Heart right ventricle (tissue), 16 donors: ENCODE measurements around the gene UNC93A. TPM values are rescaled to one million over a fixed set of nuclear protein-coding genes. Genes with fewer than 3 reads are reported as not detected.

ENCODE experiments used
- ATAC-seq, 8 donors: fragments of 200-7000 bp; cut with Tn5 transposase; one replicate each; pipeline ENCODE4 v1.9.1; 2020; ENCODE audit warnings: mild to moderate bottlenecking in 8 of 8, moderate library complexity in 8 of 8, moderate number of reproducible peaks in 1 of 8
- DNase-seq, 2 donors: peaks; one replicate each; pipeline ENCODE4 v3.0.0-alpha.2; 2020
- H3K27ac ChIP-seq, 10 donors: fragments of 200-600 bp; sonication (generic) in 2 of 10; one replicate each; pipeline versions ENCODE4 v1.5.0 to v1.8.0; 2020 to 2022; ENCODE audit warnings: mild to moderate bottlenecking in 3 of 10
- H3K27me3 ChIP-seq, 7 donors: fragments of 200-600 bp; one replicate each; pipeline ENCODE4 v1.8.0; 2021 to 2022; ENCODE audit warnings: mild to moderate bottlenecking in 2 of 7
- H3K36me3 ChIP-seq, 9 donors: fragments of 200-600 bp; sonication (generic) in 1 of 9; one replicate each; pipeline versions ENCODE4 v1.5.0 to v1.8.0; 2020 to 2022; ENCODE audit warnings: mild to moderate bottlenecking in 2 of 9
- H3K4me1 ChIP-seq, 9 donors: fragments of 200-600 bp; sonication (generic) in 1 of 9; one replicate each; pipeline versions ENCODE4 v1.5.0 to v1.8.0; 2020 to 2022; ENCODE audit warnings: mild to moderate bottlenecking in 4 of 9
- H3K4me3 ChIP-seq, 10 donors: fragments of 200-600 bp; sonication (generic) in 2 of 10; one replicate each; pipeline versions ENCODE4 v1.5.0 to v1.8.0; 2020 to 2022; ENCODE audit warnings: mild to moderate bottlenecking in 7 of 10, moderate library complexity in 2 of 10
- H3K9me3 ChIP-seq, 11 donors: fragments of 200-600 bp in 10 of 11; sonication (generic) in 2 of 11; one replicate each; pipeline versions ENCODE4 v1.5.0 to v1.8.0; 2013 to 2022; ENCODE audit warnings: mild to moderate bottlenecking in 2 of 11, control low read depth in 1 of 11, moderate library complexity in 1 of 11
- WGBS, 2 donors: extraction: QIAGEN DNeasy Blood & Tissue Kit; methylation state at CpG; one replicate each; pipeline ENCODE4 v1.1.7; 2013; ENCODE audit warnings: inconsistent platforms in 1 of 2; 5-methylcytosine and 5-hydroxymethylcytosine counted together
- intact Hi-C, 10 donors: fragments of 100-400 bp; cut with DNase I; formaldehyde crosslinking; loops; one replicate each; pipeline versions ENCODE4 v1.11.1 to v1.14.2; 2022
- polyA plus RNA-seq, 2 donors: library from polyadenylated mRNA; stranded (reverse); fragments of 200-250 nt; gene quantifications; one replicate each; pipeline ENCODE4 v1.2.3, GENCODE V29; 2013
- total RNA-seq, 10 donors: library from RNA; stranded (reverse); fragmentation: NEBNext Ultra II Directional in 3 of 10; extraction: Animal tissue kit (Norgen Biotek cat#: 25700) in 3 of 10; gene quantifications; one replicate each; pipeline versions ENCODE4 v1.2.1 to v1.2.4, GENCODE V29; 2021 to 2023
- TF ChIP-seq, protein P1 (sequence below), 9 donors: fragments of 200-600 bp; sonication (generic) in 2 of 9; IDR thresholded peaks; one replicate each; pipeline versions ENCODE4 v1.5.0 to v1.8.0; 2021 to 2022; ENCODE audit warnings: antibody characterized with exemption in 9 of 9, mild to moderate bottlenecking in 5 of 9, moderate library complexity in 1 of 9
- donor health status: Arrhythmogenic right ventricular cardiomyopathy.
- donor health status: ischemic (EF 13 %, LVEDD 7.1; RV severe dilation, severe dysfunction).
- donor health status: healthy with polysubstance abuse.
- donor health status: DM: no; HTN: yes; CAD: no.
- donor health status: DM: no; HTN: no; CAD: no.
- donor health status: ischemic (EF 25% LVEDD 6.9; RV normal size, moderate dysfunction).
- donor health status: ischemic (EF 25% LVEDD 5.7; RV mildly dilated, moderate dysfunction).
- donor health status: healthy.
- donor health status: DM: yes; HTN: yes; CAD: no.
- donor health status: Ischemic cardiomyopathy.
- donor health status: ischemic (EF 35%, LVEDD 5.7; RV mildly dilated, moderate dysfunction).
- donor health status: nonischemic (EF 11% LVEDD 7.7; RV severe dilation, severe dysfunction).
- donor health status: DM: yes; HTN: yes; CAD: no.
- donor health status: PGD.
- donor health status: ischemic (EF 29% LVEDD 5.4; RV normal size, mild dysfunction).
- donor health status: nonischemic (EF 23%, LVEDD 6.1; RV moderate dilation, normal function).

UNC93A gene
- total and polyA plus RNA-seq, 12 donors = not detected

- H3K4me1 ChIP-seq = no peaks in the 10 kb centered on the region
- 70% methylated on average over 4 of the region's 4 CpGs for WGBS, 2 donors
- peaks cover 0 to 3% (median 0%) of the 10 kb centered on the region in 7 donors for H3K27me3 ChIP-seq
- no peaks in the 10 kb centered on the region for H3K9me3 ChIP-seq
- intact Hi-C loops = no loop called here
- TF ChIP-seq, protein P1, sequence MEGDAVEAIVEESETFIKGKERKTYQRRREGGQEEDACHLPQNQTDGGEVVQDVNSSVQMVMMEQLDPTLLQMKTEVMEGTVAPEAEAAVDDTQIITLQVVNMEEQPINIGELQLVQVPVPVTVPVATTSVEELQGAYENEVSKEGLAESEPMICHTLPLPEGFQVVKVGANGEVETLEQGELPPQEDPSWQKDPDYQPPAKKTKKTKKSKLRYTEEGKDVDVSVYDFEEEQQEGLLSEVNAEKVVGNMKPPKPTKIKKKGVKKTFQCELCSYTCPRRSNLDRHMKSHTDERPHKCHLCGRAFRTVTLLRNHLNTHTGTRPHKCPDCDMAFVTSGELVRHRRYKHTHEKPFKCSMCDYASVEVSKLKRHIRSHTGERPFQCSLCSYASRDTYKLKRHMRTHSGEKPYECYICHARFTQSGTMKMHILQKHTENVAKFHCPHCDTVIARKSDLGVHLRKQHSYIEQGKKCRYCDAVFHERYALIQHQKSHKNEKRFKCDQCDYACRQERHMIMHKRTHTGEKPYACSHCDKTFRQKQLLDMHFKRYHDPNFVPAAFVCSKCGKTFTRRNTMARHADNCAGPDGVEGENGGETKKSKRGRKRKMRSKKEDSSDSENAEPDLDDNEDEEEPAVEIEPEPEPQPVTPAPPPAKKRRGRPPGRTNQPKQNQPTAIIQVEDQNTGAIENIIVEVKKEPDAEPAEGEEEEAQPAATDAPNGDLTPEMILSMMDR (IDR thresholded peaks at IDR 0.05) = no peak
- DNase-seq (no peak), ATAC-seq (no peak)
- no peak overlapping the region for H3K27ac ChIP-seq
- no peaks in the 10 kb centered on the region for H3K36me3 ChIP-seq
- H3K4me3 ChIP-seq = no peak overlapping the region
Measured at GRCh38 chr6:167327391-167327790, 36.3 kb downstream of the UNC93A start.

- Histone ChIP-seq H3K9me3 (no peaks in the 10 kb centered on the region), H3K4me3 (no peak overlapping the region), H3K36me3 (no peaks in the 10 kb centered on the region), H3K27ac (no peak overlapping the region), H3K27me3 (peaks cover 0 to 3% (median 0%) of the 10 kb centered on the region in 7 donors), H3K4me1 (no peaks in the 10 kb centered on the region)
- TF ChIP-seq, protein P1 (IDR thresholded peaks at IDR 0.05) = no peak
- no peak for ATAC-seq
- 86 to 88% methylated on average over 5 of the region's 5 CpGs for WGBS, 2 donors
- intact Hi-C loops = no loop called here
- no peak for DNase-seq
Measured at GRCh38 chr6:167328086-167328485, 37.0 kb downstream of the UNC93A start.

- no peaks in the 10 kb centered on the region for H3K4me1 ChIP-seq
- no peak for ATAC-seq
- no peak for DNase-seq
- intact Hi-C loops = no loop called here
- 73 to 81% methylated on average over 8 of the region's 8 CpGs for whole genome bisulfite sequencing, 2 donors
- TF ChIP-seq, protein P1 (IDR thresholded peaks at IDR 0.05) = no peak
- no peak overlapping the region for H3K4me3 ChIP-seq
- no peak overlapping the region for H3K27ac ChIP-seq
- H3K9me3 ChIP-seq = no peaks in the 10 kb centered on the region
- no peaks in the 10 kb centered on the region for H3K36me3 ChIP-seq
- H3K27me3 ChIP-seq = peaks cover 0 to 3% (median 0%) of the 10 kb centered on the region in 7 donors
Measured at GRCh38 chr6:167329014-167329413, 37.9 kb downstream of the UNC93A start.

DNA sequence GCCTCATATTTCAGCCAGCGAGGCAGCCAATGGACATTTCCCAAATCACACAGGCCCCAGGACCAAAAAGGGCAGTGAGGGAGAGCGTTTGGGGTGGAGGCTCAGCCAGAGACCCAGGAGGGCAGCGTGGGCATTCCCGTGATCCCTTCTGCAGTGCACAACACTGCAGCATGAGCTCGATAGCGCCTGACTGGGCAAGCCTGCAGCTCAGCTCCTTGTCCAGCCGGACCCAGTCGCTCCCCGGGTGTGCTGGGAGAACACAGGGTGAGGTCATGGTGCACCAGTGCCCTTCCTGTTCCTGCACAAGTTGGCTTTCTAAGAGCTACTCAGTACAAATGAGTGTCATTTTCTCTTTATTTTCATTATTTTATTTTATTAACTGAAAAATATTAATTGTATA lies 39.6 kb downstream of the UNC93A start:
- intact Hi-C loops = no loop called here
- no peaks in the 10 kb centered on the region for H3K9me3 ChIP-seq
- no peaks in the 10 kb centered on the region for H3K4me1 ChIP-seq
- DNase-seq = no peak
- TF ChIP-seq, protein P1 (IDR thresholded peaks at IDR 0.05) = no peak
- ATAC-seq = no peak
- no peak overlapping the region for H3K4me3 ChIP-seq
- H3K36me3 ChIP-seq = no peaks in the 10 kb centered on the region
- no peak overlapping the region for H3K27ac ChIP-seq
- peaks cover 0 to 3% (median 0%) of the 10 kb centered on the region in 7 donors for H3K27me3 ChIP-seq
- 73 to 75% methylated on average over 9 of the region's 9 CpGs for WGBS, 2 donors
